GM21360 (cell line): ENCODE results near the gene IGF1.

Experiments used
- ATAC-seq: cut with Tn5 transposase; IDR thresholded peaks from one replicate; pipeline ENCODE4 v1.9.1; 2021; ENCODE audit warnings: mild to moderate bottlenecking, moderate library complexity; ENCODE audit not compliant: unreplicated experiment

IGF1 gene

GRCh38 chr12:102480406-102480805 is at the start of gene IGF1:
TSS of gene IGF1 (minus strand) at chr12:102480563. CDS start at chr12:102480381, 182 bp downstream.
- no peak for ATAC-seq

GRCh38 chr12:102528111-102528510 is 47.7 kb upstream of the IGF1 start:
- ATAC-seq = no peak

GRCh38 chr12:102527171-102527720 is 46.9 kb upstream of the IGF1 start:
- ATAC-seq = no peak

- ATAC-seq = no peak
Observed at GRCh38 chr12:102526656-102527055, 46.3 kb upstream of the IGF1 start.

GRCh38 chr12:102522768-102523167 is 42.4 kb upstream of the IGF1 start:
- ATAC-seq = no peak

- ATAC-seq = no peak
Observed at GRCh38 chr12:102521662-102522277, 41.4 kb upstream of the IGF1 start.

GRCh38 chr12:102518871-102519270 is 38.5 kb upstream of the IGF1 start:
- no peak for ATAC-seq

- ATAC-seq = no peak
Observed at GRCh38 chr12:102514696-102515095, 34.3 kb upstream of the IGF1 start.

- ATAC-seq = no peak
Observed at GRCh38 chr12:102513739-102514138, 33.4 kb upstream of the IGF1 start.

- no peak for ATAC-seq
Observed at GRCh38 chr12:102513272-102513671, 32.9 kb upstream of the IGF1 start.

GRCh38 chr12:102512523-102512922 is 32.2 kb upstream of the IGF1 start:
- ATAC-seq = no peak

- ATAC-seq = no peak
Observed at GRCh38 chr12:102511575-102511974, 31.2 kb upstream of the IGF1 start.

GRCh38 chr12:102510463-102510862 is 30.1 kb upstream of the IGF1 start:
- no peak for ATAC-seq

- ATAC-seq = no peak
Observed at GRCh38 chr12:102510031-102510430, 29.7 kb upstream of the IGF1 start.

- ATAC-seq = no peak
Observed at GRCh38 chr12:102509123-102509626, 28.8 kb upstream of the IGF1 start.

GRCh38 chr12:102508052-102508451 is 27.7 kb upstream of the IGF1 start:
- ATAC-seq = no peak

- ATAC-seq = no peak
Observed at GRCh38 chr12:102507301-102507700, 26.9 kb upstream of the IGF1 start.

GRCh38 chr12:102504871-102505270 is 24.5 kb upstream of the IGF1 start:
- ATAC-seq = no peak

- no peak for ATAC-seq
Observed at GRCh38 chr12:102504280-102504679, 23.9 kb upstream of the IGF1 start.

- ATAC-seq = no peak
Observed at GRCh38 chr12:102503831-102504230, 23.5 kb upstream of the IGF1 start.

- ATAC-seq = no peak
Observed at GRCh38 chr12:102503056-102503681, 22.8 kb upstream of the IGF1 start.

- ATAC-seq = no peak
Observed at GRCh38 chr12:102501773-102502172, 21.4 kb upstream of the IGF1 start.
